Middle frontal gyrus (tissue), 1 donor: ENCODE data around the gene GYPC.

ENCODE experiments used
- DNase-seq: peaks from one replicate; pipeline ENCODE4 v3.0.0-alpha.2; 2015; ENCODE audit warnings: low spot score; ENCODE audit errors: extremely low spot score

Gene GYPC

GRCh38 chr2:126649101-126649500, 6.9 kb upstream of the GYPC start:
- DNase-seq, result no peak

GRCh38 chr2:126650994-126651393, 5.0 kb upstream of the GYPC start:
- DNase-seq, result no peak

GRCh38 chr2:126652323-126652891, 3.6 kb upstream of the GYPC start:
- DNase-seq, result no peak

- DNase-seq, result no peak
Observed at GRCh38 chr2:126653109-126653508, 2.8 kb upstream of the GYPC start.

GRCh38 chr2:126653761-126654160, 2.2 kb upstream of the GYPC start:
- no peak for DNase-seq

GRCh38 chr2:126655051-126655450, 907 bp upstream of the GYPC start:
- DNase-seq, result no peak

- no peak for DNase-seq
Observed at GRCh38 chr2:126656431-126657147, 631 bp downstream of the GYPC start.

- no peak for DNase-seq
Observed at GRCh38 chr2:126657148-126657635, 1.2 kb downstream of the GYPC start.

- no peak for DNase-seq
Observed at GRCh38 chr2:126657636-126658318, 1.8 kb downstream of the GYPC start.

GRCh38 chr2:126658319-126658904, 2.5 kb downstream of the GYPC start:
- DNase-seq, result no peak

GRCh38 chr2:126658905-126659561, 3.1 kb downstream of the GYPC start:
- no peak for DNase-seq

GRCh38 chr2:126659562-126660467, 3.9 kb downstream of the GYPC start:
- DNase-seq, result no peak

GRCh38 chr2:126660971-126661370, 5.0 kb downstream of the GYPC start:
- no peak for DNase-seq

- no peak for DNase-seq
Observed at GRCh38 chr2:126661702-126662500, 5.9 kb downstream of the GYPC start.

GRCh38 chr2:126662621-126663020, 6.7 kb downstream of the GYPC start:
- DNase-seq, result no peak

GRCh38 chr2:126663184-126663963, 7.4 kb downstream of the GYPC start:
- DNase-seq, result no peak

GRCh38 chr2:126664234-126664633, 8.3 kb downstream of the GYPC start:
- no peak for DNase-seq

GRCh38 chr2:126664639-126665038, 8.7 kb downstream of the GYPC start:
- no peak for DNase-seq

- DNase-seq, result no peak
Observed at GRCh38 chr2:126665483-126665882, 9.5 kb downstream of the GYPC start.
